ENCODE results near the gene DGCR2.

The DGCR2 gene

GRCh38 chr22:19146215-19146968, 24.2 kb upstream of the DGCR2 start:
- DNase-seq: no peak

GRCh38 chr22:19143967-19144400, 21.8 kb upstream of the DGCR2 start:
- no peak for DNase-seq

GRCh38 chr22:19143212-19143611, 21.0 kb upstream of the DGCR2 start:
- no peak for DNase-seq

- no peak for DNase-seq
These were observed 20.2 kb upstream of the DGCR2 start for GRCh38 chr22:19142394-19142793.

GRCh38 chr22:19139974-19140373, 17.8 kb upstream of the DGCR2 start:
- no peak for DNase-seq

GRCh38 chr22:19139001-19139356, 16.8 kb upstream of the DGCR2 start:
- no peak for DNase-seq

GRCh38 chr22:19138217-19139000, 16.2 kb upstream of the DGCR2 start:
- DNase-seq: no peak

GRCh38 chr22:19137384-19138216, 15.4 kb upstream of the DGCR2 start:
- DNase-seq: no peak

GRCh38 chr22:19136915-19137314, 14.7 kb upstream of the DGCR2 start:
- DNase-seq: no peak

- no peak for DNase-seq
These were observed 12.7 kb upstream of the DGCR2 start for GRCh38 chr22:19134874-19135273.

- DNase-seq: no peak
These were observed 12.1 kb upstream of the DGCR2 start for GRCh38 chr22:19134176-19134831.

- no peak for DNase-seq
These were observed 11.3 kb upstream of the DGCR2 start for GRCh38 chr22:19133561-19133960.

GRCh38 chr22:19132693-19133400, 10.6 kb upstream of the DGCR2 start:
- DNase-seq: no peak

GRCh38 chr22:19132153-19132552, 9.9 kb upstream of the DGCR2 start:
- no peak for DNase-seq

GRCh38 chr22:19131685-19132015, 9.4 kb upstream of the DGCR2 start:
- no peak for DNase-seq

GRCh38 chr22:19130959-19131684, 8.9 kb upstream of the DGCR2 start, which contains the start of gene TSSK2:
Gene TSSK2 (plus strand): TSS chr22:19131308. CDS start chr22:19131400, 92 bp downstream.
- no peak for DNase-seq

GRCh38 chr22:19129871-19130270, 7.7 kb upstream of the DGCR2 start:
- DNase-seq: no peak

GRCh38 chr22:19128946-19129727, 6.9 kb upstream of the DGCR2 start:
- DNase-seq: no peak

GRCh38 chr22:19128009-19128401, 5.8 kb upstream of the DGCR2 start:
- no peak for DNase-seq

GRCh38 chr22:19127329-19128008, 5.3 kb upstream of the DGCR2 start:
- no peak for DNase-seq
